Ovary (tissue), 9 donors: ENCODE data around the gene CXCL14. TPM values are rescaled to one million over a fixed set of nuclear protein-coding genes. Genes with fewer than 3 reads are reported as not detected.

Experiments used
- DNase-seq, 5 donors: peaks; one replicate each; pipeline ENCODE4 v3.0.0-alpha.2; 2019 to 2020
- H3K27ac ChIP-seq, 2 donors: fragments of 200-600 bp; one replicate each; pipeline versions ENCODE4 v1.5.1 to v1.8.0; 2019 to 2022
- H3K27me3 ChIP-seq: fragments of 200-600 bp; one replicate; pipeline ENCODE4 v1.8.0; 2022
- H3K36me3 ChIP-seq: fragments of 200-600 bp; sonication (generic); one replicate; pipeline ENCODE4 v1.5.1; 2019
- H3K4me1 ChIP-seq: one replicate; pipeline ENCODE4 v1.8.1; 2013; ENCODE audit warnings: mild to moderate bottlenecking, moderate library complexity; ENCODE audit not compliant: insufficient read depth
- H3K4me3 ChIP-seq: fragments of 200-600 bp; sonication (generic); one replicate; pipeline ENCODE4 v1.5.1; 2017
- H3K9me3 ChIP-seq, 2 donors: fragments of 200-600 bp in 1 of 2; sonication (generic) in 1 of 2; one replicate each; pipeline versions ENCODE4 v1.5.1 to v1.8.1; 2013 to 2019; ENCODE audit warnings: mild to moderate bottlenecking in 1 of 2, moderate library complexity in 1 of 2
- CTCF ChIP-seq, 3 donors: fragments of 450-650 bp in 2 of 3; fragments of 200-600 bp in 1 of 3; IDR thresholded peaks; one replicate each; pipeline versions ENCODE4 v1.5.1 to v1.8.0; 2016 to 2022; ENCODE audit warnings: antibody characterized with exemption in 3 of 3, mild to moderate bottlenecking in 1 of 3
- EP300 ChIP-seq: sonication (generic); formaldehyde crosslinking; IDR thresholded peaks from one replicate; pipeline ENCODE4 v1.6.1; 2017; ENCODE audit warnings: antibody characterized with exemption
- POLR2A ChIP-seq: fragments of 450-650 bp; IDR thresholded peaks from one replicate; pipeline ENCODE4 v1.6.1; 2017; ENCODE audit warnings: antibody characterized with exemption, mild to moderate bottlenecking, moderate library complexity
- WGBS, 3 donors: extraction: QIAGEN DNeasy Blood & Tissue Kit in 1 of 3; methylation state at CpG; one replicate each; pipeline versions ENCODE4 v1.1.5 to v1.1.7; 2013 to 2017; 5-methylcytosine and 5-hydroxymethylcytosine counted together
- intact Hi-C, 4 donors: fragments of 100-400 bp; cut with DNase I; formaldehyde crosslinking; loops; one replicate each; pipeline versions ENCODE4 v1.11.0 to v1.15.1; 2022 to 2023
- polyA plus RNA-seq, 2 donors: library from polyadenylated mRNA; stranded (reverse); fragments of 200-250 nt in 1 of 2; fragments of 350-450 nt in 1 of 2; fragmentation: Illumina TruSeq in 1 of 2; extraction: RNeasy Lipid Tissue Mini Kit (QIAGEN cat#74804) in 1 of 2; gene quantifications; one replicate each; pipeline ENCODE4 v1.2.3, GENCODE V29; 2013 to 2014
- total RNA-seq, 7 donors: library from RNA; depleted of rRNA in 2 of 7; stranded (reverse); fragments of >200 nt in 2 of 7; fragmentation: NEBNext Ultra II Directional in 3 of 7; extraction: Animal tissue kit (Norgen Biotek cat#: 25700) in 3 of 7; gene quantifications; one replicate each; pipeline versions ENCODE4 v1.1.0 to v1.2.4, GENCODE V29; 2016 to 2023
- donor health status: DM: no; HTN: no; CAD: no; lungs with moderate emphysema.
- donor health status: DM: no; HTN: no; CAD: no.
- donor health status: Bipolar disorder and iron deficiency.
- donor health status: DM: yes; HTN: yes; CAD: no.
- donor health status: DM: no; HTN: no; CAD: no.
- donor health status: DM: yes; HTN: yes; CAD: no.

The CXCL14 gene
- total and polyA plus RNA-seq, 9 donors = 0.10 to 23.3 (median 2.8) TPM

DNA sequence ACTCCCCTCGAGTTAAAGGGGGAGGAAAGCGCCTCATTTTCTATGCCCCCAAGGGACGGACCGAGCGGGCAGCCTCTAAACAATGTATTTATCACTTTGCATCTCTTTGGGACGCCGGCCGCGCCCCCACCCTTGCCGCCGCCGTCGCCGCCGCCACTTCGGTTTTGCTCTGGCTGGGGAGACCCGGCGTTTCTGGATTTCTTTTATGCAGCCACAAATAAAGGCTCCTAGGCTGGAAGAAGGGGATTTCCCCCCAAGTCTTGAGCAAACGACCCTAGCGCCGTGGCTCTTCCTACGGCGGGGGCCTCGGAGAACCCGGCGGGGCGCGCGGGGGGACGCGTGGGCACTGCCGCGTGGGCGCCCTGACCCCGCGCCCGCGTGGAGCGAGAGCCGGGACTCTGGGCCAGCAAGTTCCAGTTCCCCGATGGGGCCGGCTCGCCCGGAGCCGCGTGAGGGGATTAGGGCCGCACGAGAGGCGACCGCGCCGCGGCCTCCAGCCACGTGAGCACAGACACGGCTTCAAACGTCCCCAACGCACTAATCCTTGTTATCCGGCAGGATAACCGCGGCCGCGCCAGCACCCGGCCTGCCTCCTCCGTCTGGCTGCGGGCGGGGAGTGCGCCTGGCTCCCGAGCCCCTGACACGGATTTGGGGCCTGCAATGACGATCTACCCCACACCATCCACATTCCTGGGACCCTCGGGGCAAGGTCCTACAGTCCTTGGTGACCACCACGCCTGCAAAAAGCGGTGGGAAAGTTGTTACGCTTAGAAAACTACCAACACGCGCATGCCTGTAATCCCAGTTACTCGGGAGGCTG is 35.1 kb downstream of the CXCL14 start:
- Histone ChIP-seq H3K9me3 (no peaks in the 10 kb centered on the region), H3K4me3 (peak overlapping the region; percentile 21), H3K27me3 (no peaks in the 10 kb centered on the region), H3K36me3 (no peaks in the 10 kb centered on the region), H3K4me1 (peaks cover 5% of the 10 kb centered on the region), H3K27ac (no peak overlapping the region)
- WGBS, 3 donors = 2 to 4% (median 3%) methylated on average over 50 to 77 of the region's 77 CpGs
- no peak for TF ChIP-seq POLR2A
- no peak for TF ChIP-seq CTCF (IDR thresholded peaks at IDR 0.05)
- TF ChIP-seq EP300 = no peak
- intact Hi-C loops = loop anchor here in 1 of 4 donors (10.0 kb wide), 1 partner anchor 79 kb away; no protein-coding TSS in a partner anchor
- DNase-seq = peak in 1 of 5 donors; percentile 36

- Histone ChIP-seq H3K9me3 (peaks cover 0 to 2% of the 10 kb centered on the region in 2 donors), H3K36me3 (no peaks in the 10 kb centered on the region), H3K27ac (no peak overlapping the region), H3K27me3 (no peaks in the 10 kb centered on the region), H3K4me3 (peak overlapping the region; percentile 21), H3K4me1 (peaks cover 5% of the 10 kb centered on the region)
- intact Hi-C loops = loop anchor here in 1 of 4 donors (10.0 kb wide), 1 partner anchor 78 kb away; no protein-coding TSS in a partner anchor
- TF ChIP-seq CTCF (IDR thresholded peaks at IDR 0.05) = no peak
- 38 to 44% (median 40%) methylated on average over 5 of the region's 5 CpGs for WGBS, 3 donors
- DNase-seq = no peak
Measured at GRCh38 chr5:135543001-135543484, 35.7 kb downstream of the CXCL14 start.

DNA sequence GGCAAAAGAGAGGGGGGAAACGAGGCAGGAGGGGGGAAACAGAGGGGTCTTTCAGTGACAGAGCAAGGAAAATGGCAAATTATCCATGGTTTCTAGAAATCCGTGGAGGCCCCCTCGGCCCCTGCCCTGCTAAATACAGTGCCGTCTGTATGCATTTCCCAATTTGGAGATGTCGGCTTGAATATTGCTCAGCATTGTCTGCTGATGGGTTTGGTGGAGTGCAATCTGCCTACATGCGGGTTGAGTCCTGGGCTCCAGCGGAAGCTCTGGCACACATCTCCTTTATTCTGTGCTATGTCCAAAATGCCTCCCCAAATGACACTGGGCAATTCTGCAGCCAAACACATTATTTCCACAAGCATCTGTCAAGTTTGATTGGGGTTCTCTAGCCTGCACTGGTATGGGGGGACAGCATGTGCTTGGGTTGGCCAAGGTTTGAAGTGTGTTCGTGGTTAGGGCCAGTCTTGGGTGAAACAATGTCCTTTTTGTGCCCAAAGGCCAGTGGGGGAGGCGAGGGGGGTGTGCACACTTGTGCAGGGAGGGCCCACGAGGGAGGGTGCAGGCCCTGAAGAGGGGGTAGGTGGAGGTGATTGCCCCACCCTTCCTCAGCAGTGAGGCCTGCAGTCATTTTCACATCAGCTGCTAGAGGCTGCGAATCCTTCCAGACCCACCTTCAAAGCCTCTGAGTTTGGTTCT is 36.8 kb downstream of the CXCL14 start:
- 36 to 57% (median 41%) methylated on average over 11 of the region's 11 CpGs for WGBS, 3 donors
- TF ChIP-seq POLR2A (no peak), CTCF (IDR thresholded peaks at IDR 0.05) (no peak), EP300 (no peak)
- no peaks in the 10 kb centered on the region for H3K36me3 ChIP-seq
- no peak overlapping the region for H3K4me3 ChIP-seq
- no peak for DNase-seq
- H3K27ac ChIP-seq = no peak overlapping the region
- peaks cover 5% of the 10 kb centered on the region for H3K4me1 ChIP-seq
- H3K9me3 ChIP-seq = peaks cover 0 to 3% of the 10 kb centered on the region in 2 donors
- intact Hi-C loops = loop anchor here in 1 of 4 donors (10.0 kb wide), 1 partner anchor 77 kb away; no protein-coding TSS in a partner anchor
- no peaks in the 10 kb centered on the region for H3K27me3 ChIP-seq

DNA sequence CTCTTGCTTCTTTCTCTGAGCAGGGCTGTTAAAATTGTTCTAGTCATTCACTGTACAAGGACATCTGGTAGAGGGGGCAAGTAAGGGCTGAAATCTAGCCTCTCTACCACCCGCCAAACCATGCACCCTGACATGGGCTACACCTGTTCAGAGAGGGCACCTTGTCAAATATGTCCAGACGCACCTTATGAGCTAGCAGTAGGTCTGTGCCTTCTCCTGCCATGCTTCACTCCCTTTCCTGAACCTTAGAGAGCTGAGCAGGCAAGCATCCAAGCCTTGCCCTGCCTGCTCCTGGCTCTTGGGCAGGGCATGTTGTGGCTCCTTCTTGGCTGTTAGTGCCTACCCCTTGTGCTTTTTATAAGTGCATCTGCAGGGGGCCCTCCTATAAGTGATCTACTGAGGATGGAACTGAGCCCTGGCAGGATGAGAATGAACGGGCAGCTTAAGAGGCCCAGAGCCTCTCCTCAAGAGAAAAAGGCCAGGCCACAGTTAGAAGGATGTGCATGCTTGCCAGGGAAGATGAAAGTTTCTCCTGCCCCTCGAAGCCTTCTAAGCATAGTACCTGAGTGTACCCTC is 39.3 kb downstream of the CXCL14 start:
- Histone ChIP-seq H3K4me1 (peaks cover 5% of the 10 kb centered on the region), H3K27ac (no peak overlapping the region), H3K9me3 (peaks cover 0 to 3% of the 10 kb centered on the region in 2 donors), H3K4me3 (no peak overlapping the region), H3K36me3 (no peaks in the 10 kb centered on the region), H3K27me3 (peaks cover 2% of the 10 kb centered on the region)
- WGBS, 3 donors = 65 to 76% (median 72%) methylated on average over 4 of the region's 4 CpGs
- no peak for TF ChIP-seq CTCF (IDR thresholded peaks at IDR 0.05)
- TF ChIP-seq EP300 = no peak
- no peak for TF ChIP-seq POLR2A
- intact Hi-C loops = loop anchor here in 1 of 4 donors (10.0 kb wide), 1 partner anchor 75 kb away; no protein-coding TSS in a partner anchor
- DNase-seq = no peak
